ENCODE results near the gene KAT6B.

The KAT6B gene

GRCh38 chr10:75003891-75004290, 177.5 kb downstream of the KAT6B start:
- H3K9ac ChIP-seq (ENCODE audit: low read depth, low read length): no peak overlapping the region
- no peaks in the 10 kb centered on the region; the same call in 1 of the 2 replicates for H3K4me1 ChIP-seq (ENCODE audit: insufficient read depth, low read length)
- no peaks in the 10 kb centered on the region; the same call in 1 of the 2 replicates for H3K36me3 ChIP-seq (ENCODE audit: insufficient read depth, low read length)
- H3K9me3 ChIP-seq (ENCODE audit: control insufficient read depth, insufficient read depth, low read length): no peaks in the 10 kb centered on the region

GRCh38 chr10:75007646-75008045, 181.2 kb downstream of the KAT6B start:
- Histone ChIP-seq H3K9me3 (ENCODE audit: control insufficient read depth, insufficient read depth, low read length) (no peaks in the 10 kb centered on the region), H3K9ac (ENCODE audit: low read depth, low read length) (no peak overlapping the region), H3K36me3 (ENCODE audit: insufficient read depth, low read length) (no peaks in the 10 kb centered on the region), H3K4me1 (ENCODE audit: insufficient read depth, low read length) (no peaks in the 10 kb centered on the region)

- H3K4me1 ChIP-seq (ENCODE audit: insufficient read depth, low read length): no peaks in the 10 kb centered on the region
- no peaks in the 10 kb centered on the region for H3K9me3 ChIP-seq (ENCODE audit: control insufficient read depth, insufficient read depth, low read length)
- H3K9ac ChIP-seq (ENCODE audit: low read depth, low read length): no peak overlapping the region
- no peaks in the 10 kb centered on the region for H3K36me3 ChIP-seq (ENCODE audit: insufficient read depth, low read length)
Measured at GRCh38 chr10:75008952-75009351, 182.6 kb downstream of the KAT6B start.

GRCh38 chr10:75009426-75009825, 183.0 kb downstream of the KAT6B start:
- H3K4me1 ChIP-seq (ENCODE audit: insufficient read depth, low read length): no peaks in the 10 kb centered on the region
- H3K36me3 ChIP-seq (ENCODE audit: insufficient read depth, low read length): no peaks in the 10 kb centered on the region
- H3K9ac ChIP-seq (ENCODE audit: low read depth, low read length): no peak overlapping the region
- H3K9me3 ChIP-seq (ENCODE audit: control insufficient read depth, insufficient read depth, low read length): no peaks in the 10 kb centered on the region

- H3K36me3 ChIP-seq (ENCODE audit: insufficient read depth, low read length): no peaks in the 10 kb centered on the region
- no peaks in the 10 kb centered on the region for H3K9me3 ChIP-seq (ENCODE audit: control insufficient read depth, insufficient read depth, low read length)
- H3K9ac ChIP-seq (ENCODE audit: low read depth, low read length): no peak overlapping the region
- no peaks in the 10 kb centered on the region for H3K4me1 ChIP-seq (ENCODE audit: insufficient read depth, low read length)
Measured at GRCh38 chr10:75010373-75010772, 184.0 kb downstream of the KAT6B start.

- H3K9me3 ChIP-seq (ENCODE audit: control insufficient read depth, insufficient read depth, low read length): no peaks in the 10 kb centered on the region
- no peak overlapping the region for H3K9ac ChIP-seq (ENCODE audit: low read depth, low read length)
- no peaks in the 10 kb centered on the region for H3K36me3 ChIP-seq (ENCODE audit: insufficient read depth, low read length)
- H3K4me1 ChIP-seq (ENCODE audit: insufficient read depth, low read length): no peaks in the 10 kb centered on the region
Measured at GRCh38 chr10:75011221-75011620, 184.8 kb downstream of the KAT6B start.

- Histone ChIP-seq H3K9me3 (ENCODE audit: control insufficient read depth, insufficient read depth, low read length) (no peaks in the 10 kb centered on the region), H3K36me3 (ENCODE audit: insufficient read depth, low read length) (no peaks in the 10 kb centered on the region), H3K9ac (ENCODE audit: low read depth, low read length) (no peak overlapping the region), H3K4me1 (ENCODE audit: insufficient read depth, low read length) (no peaks in the 10 kb centered on the region)
Measured at GRCh38 chr10:75012471-75012870, 186.1 kb downstream of the KAT6B start.

GRCh38 chr10:75013007-75013406, 186.6 kb downstream of the KAT6B start:
- Histone ChIP-seq H3K36me3 (ENCODE audit: insufficient read depth, low read length) (no peaks in the 10 kb centered on the region), H3K9ac (ENCODE audit: low read depth, low read length) (no peak overlapping the region), H3K4me1 (ENCODE audit: insufficient read depth, low read length) (no peaks in the 10 kb centered on the region), H3K9me3 (ENCODE audit: control insufficient read depth, insufficient read depth, low read length) (no peaks in the 10 kb centered on the region)

- H3K36me3 ChIP-seq (ENCODE audit: insufficient read depth, low read length): no peaks in the 10 kb centered on the region
- H3K4me1 ChIP-seq (ENCODE audit: insufficient read depth, low read length): no peaks in the 10 kb centered on the region
- H3K9me3 ChIP-seq (ENCODE audit: control insufficient read depth, insufficient read depth, low read length): no peaks in the 10 kb centered on the region
- H3K9ac ChIP-seq (ENCODE audit: low read depth, low read length): no peak overlapping the region
Measured at GRCh38 chr10:75013522-75013921, 187.1 kb downstream of the KAT6B start.

GRCh38 chr10:75014516-75015230, 188.3 kb downstream of the KAT6B start:
- Histone ChIP-seq H3K36me3 (ENCODE audit: insufficient read depth, low read length) (no peaks in the 10 kb centered on the region), H3K4me1 (ENCODE audit: insufficient read depth, low read length) (peaks cover 5% of the 10 kb centered on the region; the same call in 1 of the 2 replicates), H3K9ac (ENCODE audit: low read depth, low read length) (no peak overlapping the region), H3K9me3 (ENCODE audit: control insufficient read depth, insufficient read depth, low read length) (no peaks in the 10 kb centered on the region)

GRCh38 chr10:75015442-75015841, 189.0 kb downstream of the KAT6B start:
- no peaks in the 10 kb centered on the region for H3K9me3 ChIP-seq (ENCODE audit: control insufficient read depth, insufficient read depth, low read length)
- peaks cover 5% of the 10 kb centered on the region; the same call in 1 of the 2 replicates for H3K4me1 ChIP-seq (ENCODE audit: insufficient read depth, low read length)
- H3K36me3 ChIP-seq (ENCODE audit: insufficient read depth, low read length): no peaks in the 10 kb centered on the region
- H3K9ac ChIP-seq (ENCODE audit: low read depth, low read length): no peak overlapping the region

- H3K9me3 ChIP-seq (ENCODE audit: control insufficient read depth, insufficient read depth, low read length): no peaks in the 10 kb centered on the region
- H3K9ac ChIP-seq (ENCODE audit: low read depth, low read length): no peak overlapping the region
- no peaks in the 10 kb centered on the region for H3K36me3 ChIP-seq (ENCODE audit: insufficient read depth, low read length)
- peaks cover 5% of the 10 kb centered on the region; the same call in 1 of the 2 replicates for H3K4me1 ChIP-seq (ENCODE audit: insufficient read depth, low read length)
Measured at GRCh38 chr10:75016325-75016724, 189.9 kb downstream of the KAT6B start.

- no peak overlapping the region for H3K9ac ChIP-seq (ENCODE audit: low read depth, low read length)
Measured at GRCh38 chr10:75018251-75018650, 191.9 kb downstream of the KAT6B start.

GRCh38 chr10:75018686-75019307, 192.4 kb downstream of the KAT6B start:
- no peaks in the 10 kb centered on the region for H3K9me3 ChIP-seq (ENCODE audit: control insufficient read depth, insufficient read depth, low read length)
- no peaks in the 10 kb centered on the region for H3K36me3 ChIP-seq (ENCODE audit: insufficient read depth, low read length)
- peaks cover 5% of the 10 kb centered on the region; the same call in 1 of the 2 replicates for H3K4me1 ChIP-seq (ENCODE audit: insufficient read depth, low read length)
- no peak overlapping the region for H3K9ac ChIP-seq (ENCODE audit: low read depth, low read length)

More at GRCh38 chr10:75018251-75018650, 191.9 kb downstream of the KAT6B start:
- H3K9me3 ChIP-seq (ENCODE audit: control insufficient read depth, insufficient read depth, low read length): no peaks in the 10 kb centered on the region
- no peaks in the 10 kb centered on the region for H3K36me3 ChIP-seq (ENCODE audit: insufficient read depth, low read length)
- peaks cover 5% of the 10 kb centered on the region; the same call in 1 of the 2 replicates for H3K4me1 ChIP-seq (ENCODE audit: insufficient read depth, low read length)

GRCh38 chr10:75019370-75019769, 193.0 kb downstream of the KAT6B start:
- Histone ChIP-seq H3K9me3 (ENCODE audit: control insufficient read depth, insufficient read depth, low read length) (no peaks in the 10 kb centered on the region), H3K36me3 (ENCODE audit: insufficient read depth, low read length) (no peaks in the 10 kb centered on the region), H3K4me1 (ENCODE audit: insufficient read depth, low read length) (peaks cover 5% of the 10 kb centered on the region; the same call in 1 of the 2 replicates), H3K9ac (ENCODE audit: low read depth, low read length) (no peak overlapping the region)
